HCT116 (cell line): Measurements from ENCODE around the gene LCN15. TPM values are rescaled to one million over a fixed set of nuclear protein-coding genes. Genes with fewer than 3 reads are reported as not detected.

Experiments used
- ATAC-seq: fragments of 200-7000 bp; cut with Tn5 transposase; 2 replicates; pipeline ENCODE4 v1.9.1; 2020; ENCODE audit warnings: mild to moderate bottlenecking, moderate library complexity
- BruUV-seq: library from RNA; stranded (reverse); fragments of 400-500 nt; replicated peaks from 2 replicates; lab custom pipeline; 2021; lab: Mats Ljungman, UMichigan
- CTCF ChIA-PET: fragments of 300-600 bp; sonication (Branson Sonifier 250); formaldehyde crosslinking; loops from one replicate; lab custom pipeline; 2021; ENCODE audit warnings: antibody characterized with exemption; lab: Charles Lee
- POLR2A ChIA-PET: fragments of 300-600, 350-600 bp; sonication (Branson Sonifier 250); formaldehyde crosslinking; loops from one replicate; lab custom pipeline; 2021; ENCODE audit warnings: antibody characterized with exemption; lab: Charles Lee
- RAD21 ChIA-PET, 2 experiments: fragments of 300-600 bp; sonication (Branson Sonifier 250); formaldehyde crosslinking; loops; one replicate each; lab custom pipeline; 2023; ENCODE audit warnings: low total read pairs in 2 of 2; ENCODE audit not compliant: uncharacterized antibody in 2 of 2, unreplicated experiment in 2 of 2, low non-redundant PET in 1 of 2; lab: Charles Lee
- DNase-seq: peaks from one replicate; pipeline ENCODE4 v3.0.0-alpha.2; 2010; ENCODE audit warnings: low read depth, low spot score
- H2AFZ ChIP-seq: fragments of 200-600 bp; shearing (Covaris generic), sonication (generic); 2 replicates; pipeline ENCODE4 v1.6.1; 2017; ENCODE audit warnings: low read depth, mixed run types, mixed read lengths, antibody characterized with exemption, low read length; ENCODE audit not compliant: poor library complexity, severe bottlenecking
- H3K27ac ChIP-seq: 2 replicates; pipeline ENCODE4 v1.5.1; 2012; ENCODE audit warnings: low read depth, low read length
- H3K27me3 ChIP-seq: fragments of 200-600 bp; sonication (generic); 2 replicates; pipeline ENCODE4 v1.6.1; 2016; ENCODE audit warnings: mixed run types, low read length, mixed read lengths; ENCODE audit not compliant: insufficient read depth
- H3K36me3 ChIP-seq, 2 experiments: fragments of 200-500 bp in 1 of 2; fragments of 200-600 bp in 1 of 2; sonication (Bioruptor generic) in 1 of 2; sonication (generic) in 1 of 2; 2 replicates each; pipeline versions ENCODE4 v1.5.1 to v1.6.1; 2014 to 2016; ENCODE audit warnings: low read length in 2 of 2, inconsistent platforms in 1 of 2, mixed read lengths in 1 of 2, mixed run types in 1 of 2; ENCODE audit not compliant: insufficient read depth in 2 of 2, control insufficient read depth in 1 of 2
- H3K4me1 ChIP-seq, 2 experiments: fragments of 200-600 bp in 1 of 2; sonication (generic) in 1 of 2; 2 replicates each; pipeline versions ENCODE4 v1.5.1 to v1.6.1; 2012 to 2017; ENCODE audit warnings: low read length in 2 of 2, inconsistent platforms in 1 of 2, mild to moderate bottlenecking in 1 of 2, mixed read lengths in 1 of 2, mixed run types in 1 of 2, moderate library complexity in 1 of 2; ENCODE audit not compliant: insufficient read depth in 2 of 2, control insufficient read depth in 1 of 2
- H3K4me2 ChIP-seq: fragments of 200-600 bp; sonication (generic); 2 replicates; pipeline ENCODE4 v1.6.1; 2017; ENCODE audit warnings: mixed run types, low read length, mixed read lengths
- H3K4me3 ChIP-seq, 2 experiments: fragments of 200-600 bp in 1 of 2; sonication (generic) in 1 of 2; replicated peaks in 1 of 2; 2 replicates each; pipeline ENCODE4 v1.5.1; 2011 to 2016; ENCODE audit warnings: low read length in 2 of 2, control low read depth in 1 of 2, low read depth in 1 of 2, mild to moderate bottlenecking in 1 of 2, mixed read lengths in 1 of 2, mixed run types in 1 of 2
- H3K79me2 ChIP-seq: fragments of 200-600 bp; sonication (generic); 2 replicates; pipeline ENCODE4 v1.6.1; 2017; ENCODE audit warnings: mild to moderate bottlenecking, mixed run types, low read length, moderate library complexity, mixed read lengths; ENCODE audit not compliant: insufficient read depth
- H3K9ac ChIP-seq: fragments of 200-600 bp; sonication (generic); 2 replicates; pipeline ENCODE4 v1.6.1; 2016; ENCODE audit warnings: low read length, mixed read lengths
- H3K9me2 ChIP-seq: fragments of 200-600 bp; sonication (generic), shearing (Covaris generic); 2 replicates; pipeline ENCODE4 v1.6.1; 2017; ENCODE audit warnings: mixed run types, mild to moderate bottlenecking, moderate library complexity; ENCODE audit not compliant: insufficient read depth
- H3K9me3 ChIP-seq, 2 experiments: fragments of 200-500 bp in 1 of 2; fragments of 200-600 bp in 1 of 2; sonication (Bioruptor generic) in 1 of 2; sonication (generic) in 1 of 2; 2 replicates each; pipeline ENCODE4 v1.6.1; 2014 to 2017; ENCODE audit warnings: low read length in 2 of 2, mixed read lengths in 2 of 2, inconsistent platforms in 1 of 2, low read depth in 1 of 2, mild to moderate bottlenecking in 1 of 2, mixed run types in 1 of 2, moderate library complexity in 1 of 2; ENCODE audit not compliant: control insufficient read depth in 1 of 2, insufficient read depth in 1 of 2
- H4K20me1 ChIP-seq: fragments of 200-600 bp; sonication (generic), shearing (Covaris generic); 2 replicates; pipeline ENCODE4 v1.6.1; 2017; ENCODE audit warnings: mixed run types, mild to moderate bottlenecking, moderate library complexity; ENCODE audit not compliant: insufficient read depth
- ATF3 ChIP-seq: IDR thresholded peaks from 2 replicates; pipeline ENCODE4 v1.6.1; 2012
- CBX3 ChIP-seq: IDR thresholded peaks from 2 replicates; pipeline ENCODE4 v1.6.1; 2012; ENCODE audit warnings: low read depth
- CEBPB ChIP-seq: IDR thresholded peaks from 2 replicates; pipeline ENCODE4 v1.6.1; 2012; ENCODE audit warnings: low read depth
- CTCF ChIP-seq, 3 experiments: fragments of 200-600 bp in 1 of 3; sonication (generic) in 1 of 3; IDR thresholded peaks in 2 of 3; conservative IDR thresholded peaks in 1 of 3; 2 replicates each; pipeline ENCODE4 v1.5.1; 2012 to 2017; ENCODE audit warnings: low read depth in 2 of 3, low read length in 2 of 3, antibody characterized with exemption in 1 of 3, borderline replicate concordance in 1 of 3, control low read depth in 1 of 3, mild to moderate bottlenecking in 1 of 3, mixed read lengths in 1 of 3, mixed run types in 1 of 3, moderate library complexity in 1 of 3; ENCODE audit not compliant: insufficient read depth in 1 of 3
- EGR1 ChIP-seq: IDR thresholded peaks from 2 replicates; pipeline ENCODE4 v1.6.1; 2012; ENCODE audit warnings: low read depth
- EZH2 ChIP-seq: fragments of 200-600 bp; sonication (generic); IDR thresholded peaks from 2 replicates; pipeline ENCODE4 v1.6.1; 2017; ENCODE audit warnings: antibody characterized with exemption, mixed run types
- EZH2phosphoT487 ChIP-seq: fragments of 200-600 bp; IDR thresholded peaks from 2 replicates; pipeline ENCODE4 v1.6.1; 2018; ENCODE audit warnings: antibody characterized with exemption, borderline replicate concordance
- JUND ChIP-seq: IDR thresholded peaks from 2 replicates; pipeline ENCODE4 v1.6.1; 2012
- POLR2A ChIP-seq: IDR thresholded peaks from 2 replicates; pipeline ENCODE4 v1.7.0; 2011; ENCODE audit warnings: borderline replicate concordance; ENCODE audit not compliant: insufficient read depth, insufficient read length; ENCODE audit errors: extremely low read depth
- RAD21 ChIP-seq: IDR thresholded peaks from 2 replicates; pipeline ENCODE4 v1.6.1; 2012; ENCODE audit warnings: low read depth, mild to moderate bottlenecking
- SRF ChIP-seq: IDR thresholded peaks from 2 replicates; pipeline ENCODE4 v1.6.1; 2012; ENCODE audit warnings: low read depth
- YY1 ChIP-seq: IDR thresholded peaks from 2 replicates; pipeline ENCODE4 v1.6.1; 2011; ENCODE audit warnings: low read length, low read depth, moderate library complexity, mild to moderate bottlenecking; ENCODE audit not compliant: insufficient replicate concordance; ENCODE audit errors: extremely low read depth
- ZBTB33 ChIP-seq: IDR thresholded peaks from 2 replicates; pipeline ENCODE4 v1.6.1; 2011; ENCODE audit warnings: mild to moderate bottlenecking, low read length, moderate library complexity; ENCODE audit not compliant: insufficient replicate concordance; ENCODE audit errors: extremely low read depth
- ZFX ChIP-seq: fragments of 450-650 bp; IDR thresholded peaks from 2 replicates; pipeline ENCODE4 v1.6.1; 2017
- intact Hi-C: fragments of 100-400 bp; cut with micrococcal nuclease; formaldehyde crosslinking; loops from 2 replicates; pipeline ENCODE4 v1.10.0; 2022
- total RNA-seq: library from RNA; stranded (reverse); gene quantifications from one replicate; pipeline ENCODE4 v1.2.1, GENCODE V29; 2021; ENCODE audit not compliant: unreplicated experiment

The LCN15 gene
- total RNA-seq, 1 experiment from 2014 or later = 0.76 TPM

- H2AFZ ChIP-seq = no peak overlapping the region
- no peak overlapping the region for H3K4me3 ChIP-seq
- intact Hi-C loops = no loop called here
- ChIA-PET CTCF (no interaction called here), POLR2A (interaction anchor here (1.5 kb wide), 1 partner anchor 13 kb away, joined by 4 read pairs; no protein-coding TSS in a partner anchor), RAD21 (no interaction called here)
- H3K9me2 ChIP-seq = no peaks in the 10 kb centered on the region
- ATAC-seq (no peak), DNase-seq (no peak)
- no TSS peak for BruUV-seq
- no peak for TF ChIP-seq ATF3
- TF ChIP-seq POLR2A = no peak
- TF ChIP-seq YY1 = no peak
- TF ChIP-seq SRF = no peak
- TF ChIP-seq JUND = no peak
- no peak for TF ChIP-seq EZH2
- TF ChIP-seq EZH2phosphoT487 = no peak
- no peak for TF ChIP-seq CEBPB
- no peak for TF ChIP-seq ZFX
- TF ChIP-seq ZBTB33 = no peak
- no peak for TF ChIP-seq CTCF (IDR thresholded peaks at IDR 0.05 in 2 of 3, conservative IDR thresholded peaks at IDR 0.05 in 1 of 3; ENCODE audit: borderline replicate concordance in 1 of 3, insufficient read depth in 1 of 3, low read depth in 2 of 3, low read length in 2 of 3)
- no peak for TF ChIP-seq EGR1
- no peak for TF ChIP-seq CBX3
- no peak for TF ChIP-seq RAD21
- no peaks in the 10 kb centered on the region; a peak in 1 of 4 replicates for H3K36me3 ChIP-seq
- no peak overlapping the region for H3K4me2 ChIP-seq
- H4K20me1 ChIP-seq = no peaks in the 10 kb centered on the region
- no peak overlapping the region for H3K9ac ChIP-seq
- H3K27me3 ChIP-seq = no peaks in the 10 kb centered on the region
- H3K27ac ChIP-seq = no peak overlapping the region; the same call in 1 of the 2 replicates
- H3K4me1 ChIP-seq = peaks cover 15 to 27% of the 10 kb centered on the region in 2 experiments
- no peaks in the 10 kb centered on the region for H3K9me3 ChIP-seq
- no peaks in the 10 kb centered on the region; the same call in 1 of the 2 replicates for H3K79me2 ChIP-seq
Observed at GRCh38 chr9:136714893-136715274, 49.4 kb downstream of the LCN15 start.
